H7 (cell line): ENCODE data around the gene PRKG1. TPM values are rescaled to one million over a fixed set of nuclear protein-coding genes. Genes with fewer than 3 reads are reported as not detected.
A peak's percentile ranks its signal among the peaks of the same experiment; 100 is the strongest.

Experiments
- DNase-seq: peaks from one replicate; pipeline ENCODE4 v3.0.0; 2012
- H3K27me3 ChIP-seq: 2 replicates; pipeline ENCODE4 v1.6.0; 2011; ENCODE audit warnings: mild to moderate bottlenecking, low read length; ENCODE audit not compliant: control insufficient read depth, insufficient read depth
- H3K36me3 ChIP-seq: replicated peaks from 2 replicates; pipeline ENCODE4 v1.5.1; 2011; ENCODE audit warnings: low read length; ENCODE audit not compliant: control insufficient read depth, insufficient read depth
- H3K4me3 ChIP-seq: 2 replicates; pipeline ENCODE4 v1.5.1; 2011; ENCODE audit warnings: low read depth, mild to moderate bottlenecking, control low read depth, low read length, moderate library complexity; ENCODE audit not compliant: insufficient read depth
- total RNA-seq: library from RNA; depleted of rRNA; stranded (reverse); fragments of >200 nt; shearing (Covaris generic); gene quantifications from 2 replicates; pipeline ENCODE4 v1.2.3, GENCODE V29; 2014; rRNA removed

PRKG1 gene
- total RNA-seq = 7.3 and 8.9 TPM in 2 replicates

- Histone ChIP-seq H3K4me3 (peak within 1 kb of the TSS; percentile 72), H3K36me3 (no peaks in the 10 kb centered on the region), H3K27me3 (peaks cover 36% of the 10 kb centered on the region)
- peak; percentile 77 for DNase-seq
Measured at GRCh38 chr10:51074238-51075028, at the start of gene PRKG1. Gene PRKG1 (plus strand): TSS chr10:51074487.

- H3K4me3 ChIP-seq = no peak overlapping the region
- DNase-seq = no peak
- no peaks in the 10 kb centered on the region for H3K27me3 ChIP-seq
- no peaks in the 10 kb centered on the region for H3K36me3 ChIP-seq
Measured at GRCh38 chr10:51028420-51028819, 45.9 kb upstream of the PRKG1 start.

- no peak overlapping the region for H3K4me3 ChIP-seq
- DNase-seq = no peak
- H3K36me3 ChIP-seq = no peaks in the 10 kb centered on the region
- H3K27me3 ChIP-seq = no peaks in the 10 kb centered on the region
Measured at GRCh38 chr10:51029172-51029641, 45.1 kb upstream of the PRKG1 start.

GRCh38 chr10:51030480-51030879 is 43.8 kb upstream of the PRKG1 start:
- no peak for DNase-seq
- Histone ChIP-seq H3K27me3 (no peaks in the 10 kb centered on the region), H3K36me3 (no peaks in the 10 kb centered on the region), H3K4me3 (no peak overlapping the region)

- Histone ChIP-seq H3K36me3 (no peaks in the 10 kb centered on the region), H3K4me3 (no peak overlapping the region), H3K27me3 (no peaks in the 10 kb centered on the region)
- peak; percentile 3 for DNase-seq
Measured at GRCh38 chr10:51031950-51032349, 42.3 kb upstream of the PRKG1 start.

GRCh38 chr10:51034769-51035168 is 39.5 kb upstream of the PRKG1 start:
- Histone ChIP-seq H3K4me3 (no peak overlapping the region), H3K27me3 (no peaks in the 10 kb centered on the region)
- no peak for DNase-seq

GRCh38 chr10:51035344-51035743 is 38.9 kb upstream of the PRKG1 start:
- Histone ChIP-seq H3K4me3 (no peak overlapping the region), H3K36me3 (no peaks in the 10 kb centered on the region), H3K27me3 (no peaks in the 10 kb centered on the region)
- DNase-seq = peak; percentile 2

More at GRCh38 chr10:51034769-51035168, 39.5 kb upstream of the PRKG1 start:
- no peaks in the 10 kb centered on the region for H3K36me3 ChIP-seq

- Histone ChIP-seq H3K36me3 (no peaks in the 10 kb centered on the region), H3K27me3 (no peaks in the 10 kb centered on the region), H3K4me3 (no peak overlapping the region)
- DNase-seq = no peak
Measured at GRCh38 chr10:51045871-51046270, 28.4 kb upstream of the PRKG1 start.

- no peaks in the 10 kb centered on the region for H3K27me3 ChIP-seq
- no peak for DNase-seq
- no peak overlapping the region for H3K4me3 ChIP-seq
- no peaks in the 10 kb centered on the region for H3K36me3 ChIP-seq
Measured at GRCh38 chr10:51046654-51047053, 27.6 kb upstream of the PRKG1 start.

GRCh38 chr10:51047857-51048256 is 26.4 kb upstream of the PRKG1 start:
- DNase-seq = no peak
- Histone ChIP-seq H3K4me3 (no peak overlapping the region), H3K36me3 (no peaks in the 10 kb centered on the region), H3K27me3 (no peaks in the 10 kb centered on the region)

- Histone ChIP-seq H3K36me3 (no peaks in the 10 kb centered on the region), H3K4me3 (no peak overlapping the region), H3K27me3 (no peaks in the 10 kb centered on the region)
- no peak for DNase-seq
Measured at GRCh38 chr10:51048792-51049191, 25.5 kb upstream of the PRKG1 start.

GRCh38 chr10:51052163-51052562 is 22.1 kb upstream of the PRKG1 start:
- H3K36me3 ChIP-seq = no peaks in the 10 kb centered on the region

GRCh38 chr10:51057925-51058324 is 16.4 kb upstream of the PRKG1 start:
- Histone ChIP-seq H3K4me3 (no peak overlapping the region), H3K27me3 (no peaks in the 10 kb centered on the region), H3K36me3 (no peaks in the 10 kb centered on the region)
- DNase-seq = no peak

More at GRCh38 chr10:51052163-51052562, 22.1 kb upstream of the PRKG1 start:
- Histone ChIP-seq H3K4me3 (no peak overlapping the region), H3K27me3 (no peaks in the 10 kb centered on the region)
- no peak for DNase-seq

GRCh38 chr10:51063166-51063565 is 11.1 kb upstream of the PRKG1 start:
- no peaks in the 10 kb centered on the region for H3K27me3 ChIP-seq
- H3K36me3 ChIP-seq = no peaks in the 10 kb centered on the region
- H3K4me3 ChIP-seq = no peak overlapping the region
- no peak for DNase-seq

- Histone ChIP-seq H3K36me3 (no peaks in the 10 kb centered on the region), H3K27me3 (no peaks in the 10 kb centered on the region), H3K4me3 (no peak overlapping the region)
- no peak for DNase-seq
Measured at GRCh38 chr10:51063659-51064535, 10.4 kb upstream of the PRKG1 start.
